Suppressor macrophage treated with lipopolysaccharide for 1 hour (primary cell): Measurements from ENCODE around the gene CHMP4A.
"Not testable (repeated sequence)": the region's sequence is repeated elsewhere in the genome, so short reads cannot be mapped to it uniquely, and the experiment has no call there.

Source experiments
- DNase-seq, 3 donors: peaks; one replicate each; pipeline ENCODE4 v3.0.0-alpha.2; 2020 to 2022

Gene CHMP4A

GRCh38 chr14:24246765-24247212 lies 33.5 kb upstream of the CHMP4A start:
- peak; percentile 66 to 85 (median 74) for DNase-seq

DNA sequence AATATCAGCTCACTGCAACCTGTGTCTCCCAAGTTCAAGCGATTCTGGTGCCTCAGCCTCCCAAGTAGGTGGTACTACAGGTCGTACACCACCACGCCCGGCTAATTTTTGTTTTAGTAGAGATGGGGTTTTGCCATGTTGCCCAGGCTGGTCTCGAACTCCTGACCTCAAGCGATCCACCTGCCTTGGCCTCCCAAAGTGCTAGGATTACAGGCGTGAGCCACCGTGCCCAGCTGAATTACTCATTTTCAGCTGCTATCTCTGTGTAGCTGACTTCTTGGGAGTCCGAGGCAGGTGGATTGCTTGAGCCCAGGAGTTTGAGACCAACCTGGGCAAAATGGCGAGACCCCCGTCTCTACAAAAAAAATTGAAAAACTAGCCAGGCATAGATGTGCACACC lies 32.1 kb upstream of the CHMP4A start:
- DNase-seq: not testable (repeated sequence)

- peak; percentile 66 to 76 (median 72) for DNase-seq
Observed at GRCh38 chr14:24243336-24243836, 30.1 kb upstream of the CHMP4A start.

DNA sequence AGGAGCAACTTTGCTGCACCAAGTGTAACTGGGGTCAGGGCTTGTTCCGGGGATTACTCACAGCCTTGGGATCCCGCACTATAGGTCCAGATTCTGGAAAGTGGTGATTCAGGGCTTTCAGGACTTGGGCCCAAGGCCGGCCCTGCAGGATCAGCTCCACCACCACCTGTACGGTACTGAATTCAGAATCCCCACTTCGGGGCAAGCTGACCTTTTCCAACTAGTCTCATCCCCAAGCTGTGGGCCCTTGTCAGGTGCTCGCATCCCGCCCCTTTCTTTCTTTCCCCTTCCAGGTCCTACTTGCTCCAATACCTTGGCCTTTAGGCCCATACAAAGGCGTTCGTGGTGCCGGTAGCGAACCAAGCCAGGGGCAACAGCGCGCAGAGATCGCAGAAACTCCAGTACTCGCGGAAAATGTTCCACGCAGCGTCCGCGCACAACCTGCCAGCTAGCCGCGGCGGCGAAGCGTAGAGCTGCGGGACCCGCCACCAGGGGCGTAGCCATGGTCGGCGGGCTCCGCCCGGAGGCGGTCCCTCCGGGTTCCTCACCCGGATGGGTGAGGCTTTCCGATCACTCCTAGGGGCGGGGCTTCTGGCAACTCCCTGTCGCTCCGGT lies 28.6 kb upstream of the CHMP4A start:
- peak; percentile 95 to 98 (median 96) for DNase-seq

DNA sequence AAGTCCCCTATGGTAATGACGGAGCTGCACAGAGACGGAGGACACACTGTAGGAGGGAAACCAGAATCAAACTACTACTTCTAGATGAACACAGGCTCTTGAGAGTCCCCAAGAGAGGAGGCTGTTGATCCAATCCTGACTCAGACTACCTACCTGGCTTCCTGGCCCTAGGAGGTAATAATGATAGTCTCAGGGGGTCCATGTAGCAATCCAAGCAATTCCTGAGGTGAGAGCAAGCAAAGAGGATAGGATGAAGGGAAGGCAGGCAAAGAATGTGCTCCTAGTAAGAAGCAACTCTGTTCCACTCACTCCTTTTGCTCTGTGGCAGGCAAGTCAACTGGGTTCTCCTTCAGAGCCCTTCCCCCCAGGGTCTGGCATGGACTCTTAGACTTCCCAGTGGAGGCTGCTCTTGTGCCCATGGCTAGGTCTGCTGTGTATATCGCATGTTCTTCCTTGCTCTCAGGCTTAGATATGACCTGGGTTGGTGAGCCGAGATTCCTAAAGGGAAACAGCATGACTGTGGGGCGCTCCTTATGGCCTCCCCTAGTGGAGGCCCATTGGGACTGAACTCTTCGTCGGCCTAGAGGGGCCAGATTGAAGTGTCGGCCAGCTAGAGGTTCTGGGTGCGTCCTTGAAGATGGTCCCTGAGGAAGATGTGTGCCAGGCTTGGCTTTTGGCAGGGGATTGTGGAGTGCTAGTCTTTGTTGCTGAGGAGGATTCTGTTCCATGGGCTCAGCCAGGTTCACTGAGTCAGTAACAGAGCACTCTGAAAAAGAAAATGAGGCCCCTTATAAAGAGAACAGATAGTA lies 27.0 kb upstream of the CHMP4A start:
- no peak for DNase-seq

DNA sequence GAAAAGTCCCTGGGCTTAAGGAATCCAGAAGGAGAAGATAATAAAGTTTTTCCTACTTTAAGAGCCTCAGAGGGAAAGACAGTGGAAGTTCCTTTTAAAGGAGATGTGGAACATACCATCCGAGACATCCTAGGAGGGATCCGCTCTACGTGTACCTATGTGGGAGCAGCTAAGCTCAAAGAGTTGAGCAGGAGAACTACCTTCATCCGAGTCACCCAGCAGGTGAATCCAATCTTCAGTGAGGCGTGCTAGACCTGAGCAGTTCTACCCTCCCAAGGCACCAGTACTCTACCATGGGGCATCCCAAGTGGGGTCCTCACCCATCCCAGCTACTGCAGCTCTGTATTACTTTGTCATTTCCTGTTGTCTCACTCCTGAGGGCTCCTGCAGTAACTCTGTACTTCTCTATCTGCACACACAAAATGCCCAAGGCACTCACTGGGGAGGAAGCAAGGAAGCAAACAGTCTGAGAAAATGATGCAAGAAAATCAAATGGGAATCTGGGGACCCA lies 25.3 kb upstream of the CHMP4A start:
- no peak for DNase-seq

- peak in 1 of 3 donors; percentile 32 for DNase-seq
Observed at GRCh38 chr14:24238123-24238522, 24.8 kb upstream of the CHMP4A start.

GRCh38 chr14:24237463-24237955 lies 24.2 kb upstream of the CHMP4A start:
- DNase-seq: no peak

DNA sequence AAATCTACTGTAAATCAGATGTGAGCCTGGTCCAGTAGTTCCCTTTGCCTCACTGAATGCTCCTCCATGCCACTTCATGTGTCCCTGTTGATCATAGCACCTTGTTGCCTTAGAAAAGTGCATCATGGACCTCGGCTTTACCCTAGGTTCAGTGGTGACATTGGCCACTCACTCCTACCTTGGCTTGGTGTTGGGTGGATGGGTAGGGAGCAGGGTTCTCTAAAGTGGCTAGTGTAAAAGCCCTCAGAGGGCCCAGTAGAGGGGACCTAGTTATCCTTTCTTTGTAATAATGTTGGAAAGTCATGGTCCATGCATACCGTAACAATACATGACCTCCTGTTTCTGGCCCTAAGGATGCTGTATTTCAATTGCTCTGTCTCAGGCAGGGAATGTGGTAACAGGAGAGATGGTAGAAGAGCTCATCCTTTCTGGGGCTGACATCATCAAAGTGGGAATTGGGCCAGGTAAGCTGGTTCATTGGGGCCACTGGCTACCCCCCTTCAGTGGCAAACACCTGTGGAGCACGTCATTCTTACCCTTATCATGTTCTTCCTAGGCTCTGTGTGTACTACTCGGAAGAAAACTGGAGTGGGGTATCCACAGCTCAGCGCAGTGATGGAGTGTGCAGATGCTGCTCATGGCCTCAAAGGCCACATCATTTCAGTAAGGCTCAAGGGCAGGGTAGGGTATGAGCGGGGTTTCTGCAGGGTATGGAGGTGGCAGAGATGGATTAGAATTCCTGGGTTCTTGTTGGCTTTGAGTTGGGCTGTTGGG lies 23.6 kb upstream of the CHMP4A start:
- no peak for DNase-seq

DNA sequence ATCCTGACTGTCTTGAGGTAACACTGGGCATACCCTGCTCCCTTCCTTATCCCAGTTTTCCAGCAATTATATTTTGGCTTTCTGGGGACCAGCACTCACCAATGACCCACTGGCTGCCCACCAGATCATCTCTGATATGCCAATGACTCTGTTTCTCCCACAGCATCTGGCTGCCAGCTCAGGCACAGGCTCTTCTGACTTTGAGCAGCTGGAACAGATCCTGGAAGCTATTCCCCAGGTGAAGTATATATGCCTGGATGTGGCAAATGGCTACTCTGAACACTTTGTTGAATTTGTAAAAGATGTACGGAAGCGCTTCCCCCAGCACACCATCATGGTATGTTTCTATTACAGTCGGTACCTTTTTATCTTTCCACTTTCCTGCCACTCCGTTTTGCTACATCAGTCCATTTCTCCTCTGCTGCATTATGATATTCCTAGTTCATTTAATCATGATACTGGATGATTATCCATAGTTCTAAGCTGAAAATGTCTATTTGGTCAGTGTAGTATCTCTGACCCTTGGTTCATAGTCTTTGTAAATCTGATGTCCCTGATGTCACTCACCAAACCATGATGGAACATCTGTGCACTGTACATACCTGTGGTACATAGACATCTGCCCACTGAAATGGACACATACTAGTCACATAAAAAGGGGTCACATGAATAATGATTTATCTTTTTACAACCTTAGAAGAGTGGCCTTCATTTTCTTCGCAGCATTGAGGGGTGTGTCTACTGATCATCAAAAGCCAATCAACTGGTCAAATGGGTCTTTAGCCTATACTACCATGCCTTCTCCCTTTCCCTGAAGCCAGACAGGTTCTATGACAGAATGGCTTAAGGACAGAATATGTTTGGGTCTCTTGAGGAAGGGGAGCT lies 22.8 kb upstream of the CHMP4A start:
- no peak for DNase-seq

GRCh38 chr14:24234095-24235005 lies 21.1 kb upstream of the CHMP4A start:
- DNase-seq: no peak

- DNase-seq: no peak
Observed at GRCh38 chr14:24233538-24233866, 20.2 kb upstream of the CHMP4A start.

GRCh38 chr14:24232645-24233537 lies 19.6 kb upstream of the CHMP4A start, which contains the start of gene GMPR2:
TSS of gene GMPR2 (plus strand) at chr14:24232929. CDS start at chr14:24233254, 325 bp downstream.
- peak; percentile 34 to 78 (median 72) for DNase-seq

GRCh38 chr14:24232121-24232644 lies 18.9 kb upstream of the CHMP4A start, which contains the start of gene NEDD8:
TSS of gene NEDD8 (minus strand) at chr14:24232367. CDS start at chr14:24232267, 100 bp downstream.
- peak; percentile 97 to 99 (median 99) for DNase-seq

- DNase-seq: no peak
Observed at GRCh38 chr14:24231263-24232120, 18.2 kb upstream of the CHMP4A start.

DNA sequence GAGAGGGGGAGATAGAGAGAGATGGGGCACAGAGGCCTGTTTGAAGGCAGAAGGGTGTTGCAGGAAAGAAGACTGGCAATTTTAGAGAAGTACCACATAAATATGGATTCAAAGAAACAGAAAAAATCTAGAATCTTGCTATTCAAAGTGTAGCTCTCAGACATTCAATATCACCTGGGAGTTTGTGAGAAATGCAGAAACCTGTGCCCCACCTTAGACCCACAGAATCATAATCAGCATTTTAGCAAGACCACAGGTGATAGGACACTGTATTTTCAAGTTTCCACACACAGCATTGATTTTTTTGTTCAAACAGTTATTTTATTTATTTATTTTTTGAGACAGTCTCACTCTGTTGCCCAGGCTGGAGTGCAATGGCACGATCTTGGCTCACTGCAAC lies 15.6 kb upstream of the CHMP4A start:
- DNase-seq: no peak

DNA sequence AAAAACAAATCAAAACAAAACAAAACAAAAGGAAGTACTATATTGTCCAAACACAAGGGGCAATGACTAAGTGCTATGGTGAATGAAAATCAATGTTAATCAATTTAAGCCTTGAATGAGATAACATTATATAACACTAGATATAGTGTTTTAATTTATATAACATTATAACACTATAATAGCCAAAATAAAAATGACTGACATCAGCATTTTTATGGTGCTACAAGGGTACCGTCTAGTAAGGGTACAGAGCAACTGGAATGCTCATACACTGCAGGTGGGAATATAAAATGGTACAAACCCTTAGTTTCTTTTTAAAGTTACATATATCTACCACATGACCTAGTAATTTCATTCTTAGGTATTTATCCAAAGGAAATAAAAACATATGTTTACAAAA lies 13.2 kb upstream of the CHMP4A start:
- DNase-seq: no peak

DNA sequence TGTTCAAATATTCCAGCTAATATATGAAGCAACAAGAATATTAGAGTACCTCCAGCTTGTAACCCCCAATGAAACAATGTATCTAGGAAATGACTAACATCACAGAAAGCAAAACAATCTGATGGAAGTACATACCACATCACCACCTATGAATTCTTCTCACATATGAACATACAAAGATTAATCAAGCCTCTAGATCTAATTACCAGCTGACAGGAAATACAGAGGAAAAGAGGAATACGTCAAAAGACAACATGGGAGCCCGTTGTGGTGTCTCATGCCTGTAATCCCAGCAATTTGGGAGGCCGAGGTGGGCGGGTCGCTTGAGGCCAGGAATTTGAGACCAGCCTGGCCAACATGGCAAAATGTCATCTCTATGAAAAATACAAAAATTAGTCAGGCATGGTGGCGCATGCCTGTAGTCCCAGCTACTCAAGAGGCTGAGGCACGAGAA lies 11.4 kb upstream of the CHMP4A start:
- DNase-seq: no peak
